K562 (cell line): ENCODE measurements around the gene PPP1CB. TPM values are rescaled to one million over a fixed set of nuclear protein-coding genes. Genes with fewer than 3 reads are reported as not detected.

Experiments
- COPS2 ChIP-seq: fragments of 450-650 bp; conservative IDR thresholded peaks from 2 replicates; pipeline ENCODE4 v1.6.1; 2016; ENCODE audit warnings: mild to moderate bottlenecking, moderate library complexity
- FOSL1 ChIP-seq: fragments of 200-800 bp; sonication (Bioruptor generic); conservative IDR thresholded peaks from 2 replicates; pipeline ENCODE4 v1.6.1; 2016; ENCODE audit warnings: missing genetic modification characterization, missing compliant biosample characterization
- FOXJ3 ChIP-seq: sonication (generic); formaldehyde crosslinking; IDR thresholded peaks from 2 replicates; pipeline ENCODE4 v1.4.0; 2020; ENCODE audit warnings: mild to moderate bottlenecking, missing genetic modification reagents
- GTF3C2 ChIP-seq: IDR thresholded peaks from 3 replicates; pipeline ENCODE4 v1.6.1; 2011; ENCODE audit warnings: borderline replicate concordance, mild to moderate bottlenecking, moderate library complexity; ENCODE audit not compliant: insufficient read length; ENCODE audit errors: extremely low read depth
- KDM4B ChIP-seq, 2 experiments: fragments of 450-650 bp in 1 of 2; sonication (generic) in 1 of 2; IDR thresholded peaks; 2 replicates each; pipeline ENCODE4 v1.6.1; 2016 to 2017; ENCODE audit warnings: borderline replicate concordance in 2 of 2, antibody characterized with exemption in 1 of 2, low read depth in 1 of 2, mild to moderate bottlenecking in 1 of 2
- RBM22 ChIP-seq: fragments of 200-400 bp; formaldehyde crosslinking; IDR thresholded peaks from 2 replicates; pipeline ENCODE4 v1.6.1; 2018; ENCODE audit warnings: low read length, low read depth; ENCODE audit not compliant: poor library complexity, severe bottlenecking
- ZBTB49 ChIP-seq: sonication (generic); formaldehyde crosslinking; IDR thresholded peaks from 2 replicates; pipeline ENCODE4 v1.8.0; 2022; ENCODE audit warnings: missing genetic modification reagents, mild to moderate bottlenecking, borderline replicate concordance
- ZNF57 ChIP-seq: fragments of 450-650 bp; formaldehyde crosslinking; IDR thresholded peaks from 2 replicates; pipeline ENCODE4 v1.4.0; 2020; ENCODE audit warnings: mild to moderate bottlenecking, moderate library complexity
- polyA plus RNA-seq, 8 experiments: library from polyadenylated mRNA; depleted of rRNA in 4 of 8; stranded (reverse) in 5 of 8; unstranded in 3 of 8; fragments of >200 nt; fragmentation: Nextera tagmentation in 2 of 8; fragmentation: Illumina TruSeq in 1 of 8; extraction: Ambion mirVana in 2 of 8; extraction: Trizol in 1 of 8; gene quantifications; 2 replicates each; pipeline versions ENCODE4 v1.2.1 to v1.2.3, GENCODE V29; 2011 to 2014; ENCODE audit warnings: inconsistent platforms in 1 of 8, missing spikeins in 1 of 8
- total RNA-seq, 7 experiments: library from RNA; depleted of rRNA in 6 of 7; stranded (reverse); fragments of >200 nt in 6 of 7; fragmentation: Illumina TruSeq in 2 of 7; extraction: Trizol in 2 of 7; gene quantifications; 2 replicates each; pipeline versions ENCODE4 v1.2.1 to v1.2.3, GENCODE V29; 2011 to 2021; ENCODE audit warnings: low replicate concordance in 1 of 7
- TF ChIP-seq, protein P1 (sequence below): sonication (generic); formaldehyde crosslinking; IDR thresholded peaks from 2 replicates; pipeline ENCODE4 v1.8.0; 2023; ENCODE audit warnings: missing genetic modification reagents, mild to moderate bottlenecking, borderline replicate concordance
- TF ChIP-seq, protein P2 (sequence below): fragments of 200-800 bp; sonication (Bioruptor generic); IDR thresholded peaks from 2 replicates; pipeline ENCODE4 v1.6.1; 2017; ENCODE audit warnings: missing genetic modification characterization, missing compliant biosample characterization

PPP1CB gene
- total and polyA plus RNA-seq, 9 of the 15 experiments (the other 6 are each of a cell fraction or from before 2014, with no cell fraction given) = 25.6 to 118 (median 58.9) TPM

DNA sequence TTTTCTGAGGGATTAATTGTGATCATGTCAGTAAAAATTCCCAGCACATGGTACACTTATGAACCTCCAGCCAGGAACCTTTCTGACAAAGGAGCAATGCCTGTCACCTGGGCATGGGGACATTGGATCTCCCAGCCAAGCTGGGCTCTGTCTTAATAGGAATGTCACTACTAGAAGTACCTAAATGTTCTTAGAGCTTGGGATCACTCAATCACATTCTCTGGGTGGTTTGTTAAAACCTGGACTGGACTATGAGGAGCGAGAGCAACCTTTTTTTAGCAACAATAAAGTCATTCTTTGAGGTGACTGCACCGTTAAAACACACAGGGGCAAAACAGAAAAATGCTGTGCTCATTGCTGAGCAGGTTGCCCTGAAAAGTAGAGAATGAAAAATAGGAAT, 6.4 kb upstream of the PPP1CB start (continued):
- TF ChIP-seq ZBTB49 (CRISPR knock-in tag) (no peak), FOSL1 (tag) (no peak), GTF3C2 (no peak), RBM22 (no peak), COPS2 (no peak), ZNF57 (no peak), FOXJ3 (CRISPR knock-in tag) (no peak), KDM4B (IDR thresholded peaks at IDR 0.05; ENCODE audit: borderline replicate concordance in 2 of 2, low read depth in 1 of 2) (no peak)
- TF ChIP-seq, protein P1, sequence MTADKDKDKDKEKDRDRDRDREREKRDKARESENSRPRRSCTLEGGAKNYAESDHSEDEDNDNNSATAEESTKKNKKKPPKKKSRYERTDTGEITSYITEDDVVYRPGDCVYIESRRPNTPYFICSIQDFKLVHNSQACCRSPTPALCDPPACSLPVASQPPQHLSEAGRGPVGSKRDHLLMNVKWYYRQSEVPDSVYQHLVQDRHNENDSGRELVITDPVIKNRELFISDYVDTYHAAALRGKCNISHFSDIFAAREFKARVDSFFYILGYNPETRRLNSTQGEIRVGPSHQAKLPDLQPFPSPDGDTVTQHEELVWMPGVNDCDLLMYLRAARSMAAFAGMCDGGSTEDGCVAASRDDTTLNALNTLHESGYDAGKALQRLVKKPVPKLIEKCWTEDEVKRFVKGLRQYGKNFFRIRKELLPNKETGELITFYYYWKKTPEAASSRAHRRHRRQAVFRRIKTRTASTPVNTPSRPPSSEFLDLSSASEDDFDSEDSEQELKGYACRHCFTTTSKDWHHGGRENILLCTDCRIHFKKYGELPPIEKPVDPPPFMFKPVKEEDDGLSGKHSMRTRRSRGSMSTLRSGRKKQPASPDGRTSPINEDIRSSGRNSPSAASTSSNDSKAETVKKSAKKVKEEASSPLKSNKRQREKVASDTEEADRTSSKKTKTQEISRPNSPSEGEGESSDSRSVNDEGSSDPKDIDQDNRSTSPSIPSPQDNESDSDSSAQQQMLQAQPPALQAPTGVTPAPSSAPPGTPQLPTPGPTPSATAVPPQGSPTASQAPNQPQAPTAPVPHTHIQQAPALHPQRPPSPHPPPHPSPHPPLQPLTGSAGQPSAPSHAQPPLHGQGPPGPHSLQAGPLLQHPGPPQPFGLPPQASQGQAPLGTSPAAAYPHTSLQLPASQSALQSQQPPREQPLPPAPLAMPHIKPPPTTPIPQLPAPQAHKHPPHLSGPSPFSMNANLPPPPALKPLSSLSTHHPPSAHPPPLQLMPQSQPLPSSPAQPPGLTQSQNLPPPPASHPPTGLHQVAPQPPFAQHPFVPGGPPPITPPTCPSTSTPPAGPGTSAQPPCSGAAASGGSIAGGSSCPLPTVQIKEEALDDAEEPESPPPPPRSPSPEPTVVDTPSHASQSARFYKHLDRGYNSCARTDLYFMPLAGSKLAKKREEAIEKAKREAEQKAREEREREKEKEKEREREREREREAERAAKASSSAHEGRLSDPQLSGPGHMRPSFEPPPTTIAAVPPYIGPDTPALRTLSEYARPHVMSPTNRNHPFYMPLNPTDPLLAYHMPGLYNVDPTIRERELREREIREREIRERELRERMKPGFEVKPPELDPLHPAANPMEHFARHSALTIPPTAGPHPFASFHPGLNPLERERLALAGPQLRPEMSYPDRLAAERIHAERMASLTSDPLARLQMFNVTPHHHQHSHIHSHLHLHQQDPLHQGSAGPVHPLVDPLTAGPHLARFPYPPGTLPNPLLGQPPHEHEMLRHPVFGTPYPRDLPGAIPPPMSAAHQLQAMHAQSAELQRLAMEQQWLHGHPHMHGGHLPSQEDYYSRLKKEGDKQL (CRISPR knock-in tag) = no peak
- TF ChIP-seq, protein P2, sequence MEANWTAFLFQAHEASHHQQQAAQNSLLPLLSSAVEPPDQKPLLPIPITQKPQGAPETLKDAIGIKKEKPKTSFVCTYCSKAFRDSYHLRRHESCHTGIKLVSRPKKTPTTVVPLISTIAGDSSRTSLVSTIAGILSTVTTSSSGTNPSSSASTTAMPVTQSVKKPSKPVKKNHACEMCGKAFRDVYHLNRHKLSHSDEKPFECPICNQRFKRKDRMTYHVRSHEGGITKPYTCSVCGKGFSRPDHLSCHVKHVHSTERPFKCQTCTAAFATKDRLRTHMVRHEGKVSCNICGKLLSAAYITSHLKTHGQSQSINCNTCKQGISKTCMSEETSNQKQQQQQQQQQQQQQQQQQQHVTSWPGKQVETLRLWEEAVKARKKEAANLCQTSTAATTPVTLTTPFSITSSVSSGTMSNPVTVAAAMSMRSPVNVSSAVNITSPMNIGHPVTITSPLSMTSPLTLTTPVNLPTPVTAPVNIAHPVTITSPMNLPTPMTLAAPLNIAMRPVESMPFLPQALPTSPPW (CRISPR knock-in tag) = no peak
- TF ChIP-seq, all 486 proteins: peak for 0
